ENCODE measurements around the gene NUP214. TPM values are rescaled to one million over a fixed set of nuclear protein-coding genes. Genes with fewer than 3 reads are reported as not detected.

The NUP214 gene
- total RNA-seq, 1 experiment from 2014 or later, result 64.2 TPM

- BruUV-seq (replicated peaks), result no TSS peak
- Histone ChIP-seq H3K4me3 (ENCODE audit: low read depth, low read length, poor library complexity, severe bottlenecking) (no peak overlapping the region), H3K36me3 (ENCODE audit: insufficient read depth, low read length, poor library complexity, severe bottlenecking) (peaks cover 22% of the 10 kb centered on the region), H3K27ac (ENCODE audit: low read depth, low read length, poor library complexity, severe bottlenecking) (no peak overlapping the region), H3K4me1 (ENCODE audit: insufficient read depth, low read length, poor library complexity, severe bottlenecking) (peaks cover 16% of the 10 kb centered on the region), H3K27me3 (replicated peaks; ENCODE audit: insufficient read depth, low read depth, low read length, poor library complexity) (no peaks in the 10 kb centered on the region), H3K9me3 (ENCODE audit: low read depth, low read length, poor library complexity, severe bottlenecking) (no peaks in the 10 kb centered on the region)
- no peak for DNase-seq (ENCODE audit: low spot score)
- TF ChIP-seq CTCF (conservative IDR thresholded peaks at IDR 0.05; ENCODE audit: low read depth, low read length) (no peak), EZH2 (IDR thresholded peaks at IDR 0.05; ENCODE audit: borderline replicate concordance, low read depth, low read length, poor library complexity, severe bottlenecking) (no peak)
- intact Hi-C loops (cut with micrococcal nuclease; ENCODE audit: unreplicated experiment), result no loop called here
- ChIA-PET CTCF (no interaction called here), POLR2A (ENCODE audit: low non-redundant PET) (no interaction called here)
These were observed 108.2 kb downstream of the NUP214 start for GRCh38 chr9:131233556-131233955.

GRCh38 chr9:131233995-131234394 is 108.6 kb downstream of the NUP214 start:
- H3K27ac ChIP-seq (ENCODE audit: low read depth, low read length, poor library complexity, severe bottlenecking), result no peak overlapping the region
- no peak overlapping the region for H3K4me3 ChIP-seq (ENCODE audit: low read depth, low read length, poor library complexity, severe bottlenecking)
- no TSS peak for BruUV-seq (replicated peaks)

DNA sequence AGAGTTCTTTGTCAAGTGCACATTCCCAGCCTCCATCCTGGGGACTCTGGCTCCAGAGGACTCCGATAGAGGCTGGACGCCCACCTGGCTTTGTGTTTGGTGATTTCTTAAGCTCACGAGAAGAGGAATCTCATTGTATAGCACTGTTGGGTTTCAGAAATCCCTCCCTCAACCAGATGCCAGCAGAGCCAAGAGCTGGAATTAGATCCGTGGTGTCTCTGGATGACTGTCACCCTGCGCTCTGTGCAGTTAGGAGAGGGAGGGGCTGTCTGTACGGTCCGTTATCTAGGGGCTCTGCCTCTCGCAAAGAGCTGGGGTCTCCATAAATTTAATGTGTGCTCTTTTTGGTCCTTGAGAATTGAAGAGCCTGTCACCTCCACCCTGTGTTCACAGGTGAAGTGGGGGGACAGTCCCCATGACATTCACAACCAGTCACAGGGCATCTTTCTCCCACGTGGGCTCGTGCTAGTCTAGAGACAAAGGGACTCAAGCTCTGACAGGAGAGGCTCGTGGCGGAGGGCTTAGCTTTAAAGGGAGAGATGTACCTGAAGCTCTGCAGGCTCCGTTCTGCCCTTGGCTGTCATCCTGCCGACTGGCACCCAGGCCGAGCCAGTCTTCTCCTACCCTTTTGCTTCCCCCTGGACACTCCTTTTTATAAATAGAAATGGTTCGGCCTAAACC is 109.6 kb downstream of the NUP214 start:
- H3K9me3 ChIP-seq (ENCODE audit: low read depth, low read length, poor library complexity, severe bottlenecking), result no peaks in the 10 kb centered on the region
- CTCF ChIA-PET, result no interaction called here
- no peaks in the 10 kb centered on the region for H3K27me3 ChIP-seq (replicated peaks; ENCODE audit: insufficient read depth, low read depth, low read length, poor library complexity)
- no peak overlapping the region for H3K27ac ChIP-seq (ENCODE audit: low read depth, low read length, poor library complexity, severe bottlenecking)
- POLR2A ChIA-PET (ENCODE audit: low non-redundant PET), result no interaction called here
- no peak overlapping the region for H3K4me3 ChIP-seq (ENCODE audit: low read depth, low read length, poor library complexity, severe bottlenecking)
- peaks cover 22% of the 10 kb centered on the region for H3K36me3 ChIP-seq (ENCODE audit: insufficient read depth, low read length, poor library complexity, severe bottlenecking)
- no peak for DNase-seq (ENCODE audit: low spot score)
- BruUV-seq (replicated peaks), result no TSS peak
- peaks cover 17% of the 10 kb centered on the region for H3K4me1 ChIP-seq (ENCODE audit: insufficient read depth, low read length, poor library complexity, severe bottlenecking)
- intact Hi-C loops (cut with micrococcal nuclease; ENCODE audit: unreplicated experiment), result no loop called here
- TF ChIP-seq EZH2 (IDR thresholded peaks at IDR 0.05; ENCODE audit: borderline replicate concordance, low read depth, low read length, poor library complexity, severe bottlenecking), result no peak
- TF ChIP-seq CTCF (conservative IDR thresholded peaks at IDR 0.05; ENCODE audit: low read depth, low read length), result no peak

More at GRCh38 chr9:131233995-131234394, 108.6 kb downstream of the NUP214 start:
- no peak for DNase-seq (ENCODE audit: low spot score)
- intact Hi-C loops (cut with micrococcal nuclease; ENCODE audit: unreplicated experiment), result no loop called here
- CTCF ChIA-PET, result no interaction called here
- Histone ChIP-seq H3K36me3 (ENCODE audit: insufficient read depth, low read length, poor library complexity, severe bottlenecking) (peaks cover 22% of the 10 kb centered on the region), H3K27me3 (replicated peaks; ENCODE audit: insufficient read depth, low read depth, low read length, poor library complexity) (no peaks in the 10 kb centered on the region), H3K4me1 (ENCODE audit: insufficient read depth, low read length, poor library complexity, severe bottlenecking) (peaks cover 11% of the 10 kb centered on the region), H3K9me3 (ENCODE audit: low read depth, low read length, poor library complexity, severe bottlenecking) (no peaks in the 10 kb centered on the region)
- POLR2A ChIA-PET (ENCODE audit: low non-redundant PET), result no interaction called here
- TF ChIP-seq EZH2 (IDR thresholded peaks at IDR 0.05; ENCODE audit: borderline replicate concordance, low read depth, low read length, poor library complexity, severe bottlenecking), result no peak
- TF ChIP-seq CTCF (conservative IDR thresholded peaks at IDR 0.05; ENCODE audit: low read depth, low read length), result no peak
